ENCODE results near the gene WDR76.
"Not testable (repeated sequence)": the region's sequence is repeated elsewhere in the genome, so short reads cannot be mapped to it uniquely, and the experiment has no call there.

The WDR76 gene

GRCh38 chr15:43821505-43821904 is 5.3 kb upstream of the WDR76 start:
- DNase-seq (ENCODE audit: low read depth in 2 of 3, low spot score in 1 of 3): no peak

- DNase-seq (ENCODE audit: low read depth in 2 of 3, low spot score in 1 of 3): peak; percentile 89 to 91 (median 91)
Measured at GRCh38 chr15:43824302-43825246, 2.2 kb upstream of the WDR76 start, which contains the start of gene MFAP1. Gene MFAP1 (minus strand): TSS chr15:43824690. CDS start chr15:43824569, 121 bp downstream.

GRCh38 chr15:43825305-43825704 is 1.5 kb upstream of the WDR76 start:
- not testable (repeated sequence) for DNase-seq (ENCODE audit: low read depth in 2 of 3, low spot score in 1 of 3)

GRCh38 chr15:43826029-43826507 is 734 bp upstream of the WDR76 start:
- no peak for DNase-seq (ENCODE audit: low read depth in 2 of 3, low spot score in 1 of 3)

- DNase-seq (ENCODE audit: low read depth in 2 of 3, low spot score in 1 of 3): peak in 1 of 3 donors; percentile 34
Measured at GRCh38 chr15:43828061-43828657, 1.4 kb downstream of the WDR76 start.

- not testable (repeated sequence) for DNase-seq (ENCODE audit: low read depth in 2 of 3, low spot score in 1 of 3)
Measured at GRCh38 chr15:43829951-43830540, 3.2 kb downstream of the WDR76 start.

- not testable (repeated sequence) for DNase-seq (ENCODE audit: low read depth in 2 of 3, low spot score in 1 of 3)
Measured at GRCh38 chr15:43830691-43831275, 4.0 kb downstream of the WDR76 start.

GRCh38 chr15:43831519-43832052 is 4.8 kb downstream of the WDR76 start:
- not testable (repeated sequence) for DNase-seq (ENCODE audit: low read depth in 2 of 3, low spot score in 1 of 3)

GRCh38 chr15:43832485-43832884 is 5.7 kb downstream of the WDR76 start:
- not testable (repeated sequence) for DNase-seq (ENCODE audit: low read depth in 2 of 3, low spot score in 1 of 3)

GRCh38 chr15:43845421-43845820 is 18.6 kb downstream of the WDR76 start:
- no peak for DNase-seq (ENCODE audit: low read depth in 2 of 3, low spot score in 1 of 3)

GRCh38 chr15:43851251-43851650 is 24.4 kb downstream of the WDR76 start:
- no peak for DNase-seq (ENCODE audit: low read depth in 2 of 3, low spot score in 1 of 3)

GRCh38 chr15:43852607-43853006 is 25.8 kb downstream of the WDR76 start:
- DNase-seq (ENCODE audit: low read depth in 2 of 3, low spot score in 1 of 3): no peak

GRCh38 chr15:43854801-43855200 is 28.0 kb downstream of the WDR76 start:
- no peak for DNase-seq (ENCODE audit: low read depth in 2 of 3, low spot score in 1 of 3)

GRCh38 chr15:43859546-43859945 is 32.7 kb downstream of the WDR76 start:
- no peak for DNase-seq (ENCODE audit: low read depth in 2 of 3, low spot score in 1 of 3)

GRCh38 chr15:43866636-43867035 is 39.8 kb downstream of the WDR76 start:
- DNase-seq (ENCODE audit: low read depth in 2 of 3, low spot score in 1 of 3): not testable (repeated sequence)

GRCh38 chr15:43867096-43867495 is 40.3 kb downstream of the WDR76 start:
- no peak for DNase-seq (ENCODE audit: low read depth in 2 of 3, low spot score in 1 of 3)

GRCh38 chr15:43868406-43868805 is 41.6 kb downstream of the WDR76 start:
- DNase-seq (ENCODE audit: low read depth in 2 of 3, low spot score in 1 of 3): no peak

GRCh38 chr15:43871835-43872234 is 45.0 kb downstream of the WDR76 start:
- DNase-seq (ENCODE audit: low read depth in 2 of 3, low spot score in 1 of 3): no peak

- DNase-seq (ENCODE audit: low read depth in 2 of 3, low spot score in 1 of 3): peak in 1 of 3 donors; percentile 12
Measured at GRCh38 chr15:43872416-43873020, 45.7 kb downstream of the WDR76 start.

GRCh38 chr15:43873651-43874050 is 46.8 kb downstream of the WDR76 start:
- DNase-seq (ENCODE audit: low read depth in 2 of 3, low spot score in 1 of 3): no peak

GRCh38 chr15:43876872-43877271 is 50.1 kb downstream of the WDR76 start:
- no peak for DNase-seq (ENCODE audit: low read depth in 2 of 3, low spot score in 1 of 3)

Data from stimulated activated CD4-positive, alpha-beta T cell treated with anti-CD3 and anti-CD28 coated beads, Interleukin-12 subunit alpha, Interleukin-12 subunit beta, amount 100 ng/mL, for 48 hours (primary cell).